Measurements from ENCODE around the gene WNT10A.
"Not testable (repeated sequence)": the region's sequence is repeated elsewhere in the genome, so short reads cannot be mapped to it uniquely, and the experiment has no call there.

The WNT10A gene

GRCh38 chr2:218880102-218880858, at the start of gene WNT10A:
TSS of gene WNT10A (plus strand) at chr2:218880852. CDS start at chr2:218880996, 144 bp downstream.
- DNase-seq = peak; percentile 82

- DNase-seq = no peak
Measured at GRCh38 chr2:218831378-218831990, 49.2 kb upstream of the WNT10A start, which contains the start of gene PRKAG3. TSS of gene PRKAG3 (minus strand) at chr2:218831803.

GRCh38 chr2:218832081-218832480, 48.6 kb upstream of the WNT10A start:
- DNase-seq = no peak

GRCh38 chr2:218832520-218832919, 48.1 kb upstream of the WNT10A start:
- no peak for DNase-seq

- DNase-seq = no peak
Measured at GRCh38 chr2:218833023-218833609, 47.5 kb upstream of the WNT10A start.

DNA sequence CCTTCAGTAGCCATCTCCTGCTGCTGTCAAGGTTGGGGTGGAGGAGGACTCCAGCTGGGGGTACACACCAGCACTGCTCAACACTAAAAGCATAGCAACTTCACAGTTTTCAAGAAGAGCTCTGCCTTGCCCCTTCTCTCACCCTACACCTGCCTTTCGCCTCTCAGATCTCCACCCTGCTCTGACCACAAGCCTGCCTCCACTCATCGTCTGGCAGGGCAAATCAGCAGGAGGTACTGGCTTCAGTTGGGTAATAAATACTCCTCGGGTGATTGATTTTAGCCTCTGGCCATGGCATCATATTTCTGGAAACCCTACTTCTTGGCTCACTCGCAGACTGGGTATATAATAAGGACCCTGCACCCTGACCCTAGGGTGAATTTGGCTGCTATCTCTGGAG, 46.0 kb upstream of the WNT10A start:
- DNase-seq = no peak

GRCh38 chr2:218837495-218837894, 43.2 kb upstream of the WNT10A start:
- no peak for DNase-seq

GRCh38 chr2:218839430-218839829, 41.2 kb upstream of the WNT10A start:
- no peak for DNase-seq

GRCh38 chr2:218839888-218840287, 40.8 kb upstream of the WNT10A start:
- no peak for DNase-seq

DNA sequence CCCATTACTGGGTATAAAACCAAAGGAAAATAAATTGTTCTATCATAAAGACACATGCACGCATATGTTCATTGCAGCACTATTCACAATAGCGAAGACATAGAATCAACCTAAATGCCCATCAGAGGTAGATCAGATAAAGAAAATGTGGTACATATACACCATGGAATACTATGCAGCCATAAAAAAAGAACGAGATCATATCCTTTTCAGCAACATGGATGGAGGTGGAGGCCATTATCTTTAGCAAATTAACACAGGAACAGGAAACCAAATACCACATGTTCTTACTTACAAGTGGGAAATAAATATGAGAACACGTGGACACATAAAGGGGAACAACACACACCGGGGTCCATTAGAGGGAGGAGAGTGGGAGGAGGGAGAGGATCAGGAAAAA, 36.3 kb upstream of the WNT10A start:
- DNase-seq = not testable (repeated sequence)

DNA sequence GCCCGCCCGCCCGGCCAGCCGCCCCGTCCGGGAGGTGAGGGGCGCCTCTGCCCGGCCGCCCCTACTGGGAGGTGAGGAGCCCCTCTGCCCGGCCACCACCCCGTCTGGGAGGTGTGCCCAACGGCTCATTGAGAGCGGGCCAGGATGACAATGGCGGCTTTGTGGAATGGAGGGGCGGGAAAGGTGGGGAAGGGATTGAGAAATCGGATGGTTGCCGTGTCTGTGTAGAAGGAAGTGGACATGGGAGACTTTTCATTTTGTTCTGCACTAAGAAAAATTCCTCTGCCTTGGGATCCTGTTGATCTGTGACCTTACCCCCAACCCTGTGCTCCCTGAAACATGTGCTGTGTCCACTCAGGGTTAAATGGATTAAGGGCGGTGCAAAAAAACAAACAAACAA, 33.7 kb upstream of the WNT10A start:
- peak; percentile 22 for DNase-seq

GRCh38 chr2:218849721-218850120, 30.9 kb upstream of the WNT10A start:
- peak; percentile 28 for DNase-seq

DNA sequence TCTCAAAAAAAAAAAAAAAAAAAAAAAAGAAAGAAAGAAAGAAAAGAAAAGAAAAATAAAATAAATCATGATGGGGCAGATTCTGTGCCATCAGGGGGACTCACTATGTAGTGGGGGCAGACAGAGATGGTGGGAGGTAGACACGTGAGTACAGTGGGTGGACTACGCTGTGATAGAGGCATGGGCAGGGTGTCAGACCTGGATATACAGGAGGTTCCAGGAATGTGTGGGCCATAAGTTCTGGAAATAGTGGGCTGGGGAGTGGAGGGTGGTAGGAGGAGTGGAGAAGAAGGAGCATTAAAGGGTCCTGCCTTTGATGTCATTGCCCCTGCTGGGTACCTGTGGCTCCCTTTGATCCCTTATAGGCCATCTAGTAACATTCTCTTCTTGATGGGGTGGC, 29.9 kb upstream of the WNT10A start:
- DNase-seq = no peak

DNA sequence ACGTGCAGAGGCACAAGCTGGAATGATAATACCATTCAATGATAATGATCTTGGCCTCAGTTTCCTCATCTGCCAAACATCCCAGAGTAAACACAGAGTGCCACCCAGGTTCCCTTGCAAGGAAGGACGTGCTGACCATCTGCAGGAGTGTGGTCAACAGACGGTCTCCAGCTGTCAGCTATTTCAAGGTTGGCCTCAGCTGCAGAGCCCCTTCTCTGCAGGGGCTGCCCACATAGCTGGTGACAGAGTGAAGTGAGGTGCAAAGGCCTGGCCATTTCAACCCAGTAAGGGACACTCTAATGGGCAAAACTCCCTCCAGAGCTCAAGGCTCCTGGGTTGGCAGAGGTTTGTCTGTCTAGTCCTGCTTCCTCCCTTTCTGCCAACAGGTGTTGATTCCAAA, 29.4 kb upstream of the WNT10A start:
- DNase-seq = peak; percentile 37

- peak; percentile 87 for DNase-seq
Measured at GRCh38 chr2:218852911-218853667, 27.6 kb upstream of the WNT10A start.

- DNase-seq = peak; percentile 48
Measured at GRCh38 chr2:218853766-218854165, 26.9 kb upstream of the WNT10A start.

DNA sequence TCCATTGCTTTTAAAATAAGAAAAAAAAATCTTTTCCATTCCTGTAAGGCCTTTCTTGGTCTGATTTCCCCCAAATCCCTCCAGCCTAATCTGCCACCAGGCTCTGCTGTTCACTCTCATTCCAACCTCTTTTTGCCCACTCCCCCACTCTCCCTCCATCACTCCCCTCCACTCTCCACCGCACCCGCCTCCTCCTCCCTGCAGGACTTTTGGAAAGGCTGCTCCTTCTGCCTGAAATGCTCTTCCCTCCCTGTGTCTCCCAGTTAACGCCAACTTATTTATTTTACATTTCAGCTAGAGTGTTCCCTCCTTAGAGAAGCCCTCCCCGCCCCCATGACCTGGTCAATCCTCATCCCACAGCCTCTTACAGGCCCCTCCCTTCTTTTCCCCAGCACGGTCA, 25.8 kb upstream of the WNT10A start:
- peak; percentile 29 for DNase-seq

GRCh38 chr2:218855305-218856166, 25.1 kb upstream of the WNT10A start:
- peak; percentile 47 for DNase-seq

GRCh38 chr2:218856167-218856895, 24.3 kb upstream of the WNT10A start:
- peak; percentile 46 for DNase-seq

DNA sequence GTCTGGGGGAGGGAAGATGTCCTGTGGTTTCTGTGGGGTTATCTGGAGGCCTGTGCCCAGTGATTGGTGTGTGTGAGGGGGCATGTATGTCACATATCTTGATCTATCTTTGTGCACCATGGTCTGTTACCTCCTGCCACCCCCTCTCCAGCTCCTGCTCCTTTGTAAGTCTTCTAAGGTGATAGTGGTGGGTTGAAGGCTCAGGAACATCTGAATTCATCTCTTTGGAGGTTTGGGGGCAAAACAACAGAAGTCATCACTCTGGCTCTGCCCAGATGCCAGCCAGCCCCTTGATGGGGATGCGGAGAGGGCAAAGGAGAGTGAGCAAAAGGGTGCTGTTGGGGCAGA, 23.8 kb upstream of the WNT10A start:
- no peak for DNase-seq

DNA sequence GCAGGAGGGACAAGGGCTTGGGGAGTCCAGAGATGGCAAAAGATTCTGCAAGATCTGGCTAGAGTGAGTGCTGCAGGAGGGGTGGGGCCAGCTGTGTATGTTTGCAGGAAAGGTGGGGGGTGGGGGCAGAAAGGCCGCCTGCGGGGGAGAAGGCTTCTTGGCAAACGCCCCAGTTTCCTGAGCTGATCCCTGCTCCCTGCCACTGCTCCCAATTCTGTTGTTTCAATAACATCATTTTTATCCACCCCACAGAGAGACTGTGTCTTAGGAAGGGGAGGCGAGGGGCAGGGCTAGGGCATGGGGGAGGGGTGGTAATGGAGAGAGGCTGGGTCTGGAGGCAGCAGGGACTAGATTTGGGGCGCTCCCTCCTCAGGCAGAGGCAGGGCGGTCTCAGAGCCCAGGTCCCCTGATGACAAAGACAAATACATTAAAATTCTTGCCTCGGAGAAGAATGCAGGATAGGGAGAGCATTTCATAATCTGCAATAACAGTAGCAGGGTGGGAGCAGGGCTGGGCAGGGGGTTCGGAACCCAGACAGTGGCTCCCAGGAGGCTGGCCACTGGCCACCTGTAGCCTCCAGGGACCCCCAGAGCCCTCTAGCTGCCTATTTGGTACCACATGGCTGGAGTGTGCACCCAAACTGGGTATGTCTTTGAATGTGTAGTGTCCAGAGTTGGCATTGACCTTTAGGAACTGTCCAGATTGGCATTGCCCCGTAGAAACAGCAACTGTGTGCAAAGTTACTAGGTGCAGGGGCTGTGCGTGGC, 23.1 kb upstream of the WNT10A start:
- peak; percentile 50 for DNase-seq
